ENCODE measurements around the gene PCDHGA1.

DNA sequence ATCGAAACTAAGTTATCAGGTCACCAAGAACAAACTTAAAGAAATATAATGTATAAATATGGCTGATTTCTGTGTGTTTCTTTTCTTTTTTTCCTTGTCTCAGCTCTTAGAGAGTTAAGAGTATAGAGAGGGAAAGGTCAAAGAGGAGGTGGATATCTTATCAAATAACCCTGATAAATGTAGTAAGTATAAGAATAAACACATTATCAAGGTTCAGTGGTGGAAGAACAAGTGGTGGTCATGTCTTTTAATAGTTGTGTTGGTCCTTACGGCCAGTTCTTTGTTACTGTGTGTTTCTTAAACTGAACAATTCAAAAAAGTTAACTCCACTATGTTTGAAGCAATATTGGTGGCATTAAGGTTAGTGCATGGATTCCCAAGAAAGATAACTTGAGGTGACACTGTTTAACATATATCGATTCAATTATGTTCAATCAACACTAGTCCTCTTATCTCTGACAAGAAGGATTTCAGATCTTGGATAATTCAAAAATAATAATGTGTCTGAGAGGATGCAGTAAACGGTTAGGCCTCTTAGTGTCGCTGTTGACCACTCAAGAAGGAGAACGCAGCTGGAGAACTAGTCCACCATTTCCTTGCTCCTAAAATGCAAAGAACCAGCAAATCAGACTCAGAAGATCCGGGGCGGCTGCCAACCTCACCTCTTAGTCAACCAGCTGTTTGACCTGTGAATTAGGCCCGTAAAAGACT is 13.1 kb downstream of the PCDHGA1 start, which contains the start of gene PCDHGA3:
- TF ChIP-seq, protein P1, sequence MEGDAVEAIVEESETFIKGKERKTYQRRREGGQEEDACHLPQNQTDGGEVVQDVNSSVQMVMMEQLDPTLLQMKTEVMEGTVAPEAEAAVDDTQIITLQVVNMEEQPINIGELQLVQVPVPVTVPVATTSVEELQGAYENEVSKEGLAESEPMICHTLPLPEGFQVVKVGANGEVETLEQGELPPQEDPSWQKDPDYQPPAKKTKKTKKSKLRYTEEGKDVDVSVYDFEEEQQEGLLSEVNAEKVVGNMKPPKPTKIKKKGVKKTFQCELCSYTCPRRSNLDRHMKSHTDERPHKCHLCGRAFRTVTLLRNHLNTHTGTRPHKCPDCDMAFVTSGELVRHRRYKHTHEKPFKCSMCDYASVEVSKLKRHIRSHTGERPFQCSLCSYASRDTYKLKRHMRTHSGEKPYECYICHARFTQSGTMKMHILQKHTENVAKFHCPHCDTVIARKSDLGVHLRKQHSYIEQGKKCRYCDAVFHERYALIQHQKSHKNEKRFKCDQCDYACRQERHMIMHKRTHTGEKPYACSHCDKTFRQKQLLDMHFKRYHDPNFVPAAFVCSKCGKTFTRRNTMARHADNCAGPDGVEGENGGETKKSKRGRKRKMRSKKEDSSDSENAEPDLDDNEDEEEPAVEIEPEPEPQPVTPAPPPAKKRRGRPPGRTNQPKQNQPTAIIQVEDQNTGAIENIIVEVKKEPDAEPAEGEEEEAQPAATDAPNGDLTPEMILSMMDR (IDR thresholded peaks at IDR 0.05), result peak in 1 of 6 experiments; percentile 12
- TF ChIP-seq POLR2A (IDR thresholded peaks at IDR 0.05), result no peak
